Hepatocyte (in vitro differentiated cells): ENCODE results near the gene OTUD4. TPM values are rescaled to one million over a fixed set of nuclear protein-coding genes. Genes with fewer than 3 reads are reported as not detected.
"Not testable (repeated sequence)": the region's sequence is repeated elsewhere in the genome, so short reads cannot be mapped to it uniquely, and the experiment has no call there.

Source experiments
- DNase-seq: peaks from one replicate; pipeline ENCODE4 v3.0.0-alpha.2; 2016; ENCODE audit warnings: low spot score
- H2AFZ ChIP-seq: fragments of 200-600 bp; sonication (generic); 2 replicates; pipeline ENCODE4 v1.6.0; 2016; ENCODE audit warnings: antibody characterized with exemption, mild to moderate bottlenecking
- H3K27ac ChIP-seq: fragments of 200-600 bp; sonication (generic); 2 replicates; pipeline ENCODE4 v1.5.1; 2016; ENCODE audit warnings: mild to moderate bottlenecking
- H3K27me3 ChIP-seq: fragments of 200-600 bp; sonication (generic); 2 replicates; pipeline ENCODE4 v1.6.1; 2016
- H3K36me3 ChIP-seq: fragments of 200-600 bp; sonication (generic); replicated peaks from 2 replicates; pipeline ENCODE4 v1.5.1; 2016; ENCODE audit warnings: low read depth; ENCODE audit not compliant: insufficient read depth
- H3K4me1 ChIP-seq: fragments of 200-600 bp; sonication (generic); 2 replicates; pipeline ENCODE4 v1.5.1; 2016; ENCODE audit warnings: mild to moderate bottlenecking, moderate library complexity; ENCODE audit not compliant: insufficient read depth
- H3K4me2 ChIP-seq: fragments of 200-600 bp; sonication (generic); 2 replicates; pipeline ENCODE4 v1.6.0; 2016
- H3K4me3 ChIP-seq: fragments of 200-600 bp; sonication (generic); 2 replicates; pipeline ENCODE4 v1.5.1; 2016; ENCODE audit warnings: mild to moderate bottlenecking
- H3K79me2 ChIP-seq: fragments of 200-600 bp; sonication (generic); 2 replicates; pipeline ENCODE4 v1.6.0; 2017; ENCODE audit warnings: mild to moderate bottlenecking
- H3K9me2 ChIP-seq: fragments of 200-600 bp; sonication (generic); replicated peaks from 2 replicates; pipeline ENCODE4 v1.6.0; 2017; ENCODE audit warnings: mild to moderate bottlenecking; ENCODE audit not compliant: insufficient read depth
- H3K9me3 ChIP-seq: fragments of 200-600 bp; sonication (generic); 2 replicates; pipeline ENCODE4 v1.5.1; 2016; ENCODE audit warnings: low read depth, mild to moderate bottlenecking
- H4K20me1 ChIP-seq: fragments of 200-600 bp; sonication (generic); 2 replicates; pipeline ENCODE4 v1.6.0; 2016; ENCODE audit warnings: mild to moderate bottlenecking; ENCODE audit not compliant: insufficient read depth, poor library complexity, severe bottlenecking
- CTCF ChIP-seq: fragments of 200-600 bp; sonication (generic); IDR thresholded peaks from 2 replicates; pipeline ENCODE4 v1.5.1; 2016; ENCODE audit warnings: antibody characterized with exemption, mild to moderate bottlenecking; ENCODE audit not compliant: poor library complexity
- EZH2 ChIP-seq: fragments of 200-600 bp; sonication (generic); IDR thresholded peaks from 2 replicates; pipeline ENCODE4 v1.6.1; 2016; ENCODE audit warnings: antibody characterized with exemption, mild to moderate bottlenecking, borderline replicate concordance
- EZH2phosphoT487 ChIP-seq: fragments of 200-600 bp; sonication (generic); IDR thresholded peaks from one replicate; pipeline ENCODE4 v1.6.1; 2018; ENCODE audit warnings: antibody characterized with exemption, mild to moderate bottlenecking, low read depth, moderate library complexity; ENCODE audit not compliant: unreplicated experiment, severe bottlenecking
- whole genome bisulfite sequencing: methylation state at CpG from one replicate; pipeline ENCODE4 v1.1.6; 2016; ENCODE audit warnings: low lambda C conversion rate; ENCODE audit errors: missing lambda C conversion rate; 5-methylcytosine and 5-hydroxymethylcytosine counted together
- polyA plus RNA-seq: library from polyadenylated mRNA; unstranded; fragments of >200 nt; fragmentation: Nextera tagmentation; extraction: Ambion mirVana; gene quantifications from 2 replicates; pipeline ENCODE4 v1.2.1, GENCODE V29; 2016
- total RNA-seq: library from RNA; depleted of rRNA; stranded (reverse); fragments of >200 nt; gene quantifications from 2 replicates; pipeline ENCODE4 v1.2.3, GENCODE V29; 2014

The OTUD4 gene
- 20.6 and 23.9 TPM in 2 replicates for total RNA-seq
- polyA plus RNA-seq, result 10.9 and 12.9 TPM in 2 replicates

- Histone ChIP-seq H3K4me1 (peaks cover 18% of the 10 kb centered on the region), H3K4me3 (peak within 1 kb of the TSS; percentile 77), H3K4me2 (peak within 1 kb of the TSS; percentile 79), H4K20me1 (peaks cover 26% of the 10 kb centered on the region), H3K79me2 (peaks cover 40% of the 10 kb centered on the region), H3K27me3 (no peaks in the 10 kb centered on the region), H3K27ac (peak within 1 kb of the TSS; percentile 99), H3K36me3 (no peaks in the 10 kb centered on the region), H3K9me2 (no peaks in the 10 kb centered on the region), H3K9me3 (no peaks in the 10 kb centered on the region), H2AFZ (peak within 1 kb of the TSS; percentile 90)
- under 1% methylated on average over 67 of the region's 94 CpGs for WGBS
- no peak for TF ChIP-seq EZH2phosphoT487
- peak; percentile 24 for TF ChIP-seq CTCF
- TF ChIP-seq EZH2, result no peak
- peak; percentile 98 for DNase-seq
Observed at GRCh38 chr4:145180298-145181090, at the start of gene OTUD4. OTUD4 (minus strand) TSS chr4:145180589; CDS start chr4:145179973, 616 bp downstream.

- not testable (repeated sequence) for H3K4me2 ChIP-seq, H4K20me1 ChIP-seq, H3K36me3 ChIP-seq, H3K4me1 ChIP-seq, H3K27ac ChIP-seq, H3K4me3 ChIP-seq, H2AFZ ChIP-seq, H3K9me2 ChIP-seq, H3K9me3 ChIP-seq, H3K27me3 ChIP-seq, DNase-seq, H3K79me2 ChIP-seq
- WGBS, result 94% methylated on average over 7 of the region's 7 CpGs
Observed at GRCh38 chr4:145223228-145223627, 42.8 kb upstream of the OTUD4 start.

- not testable (repeated sequence) for H3K36me3 ChIP-seq, H3K79me2 ChIP-seq, H3K27ac ChIP-seq, H3K9me2 ChIP-seq, H4K20me1 ChIP-seq, H3K9me3 ChIP-seq, H3K4me1 ChIP-seq, H3K4me2 ChIP-seq, H2AFZ ChIP-seq, H3K27me3 ChIP-seq, H3K4me3 ChIP-seq, DNase-seq
- WGBS, result 86% methylated on average over 5 of the region's 5 CpGs
Observed at GRCh38 chr4:145221529-145221928, 41.1 kb upstream of the OTUD4 start.

GRCh38 chr4:145219090-145219489 is 38.7 kb upstream of the OTUD4 start:
- H3K4me3 ChIP-seq, result no peak overlapping the region
- no peaks in the 10 kb centered on the region for H4K20me1 ChIP-seq
- H3K36me3 ChIP-seq, result no peaks in the 10 kb centered on the region
- DNase-seq, result no peak
- no peaks in the 10 kb centered on the region for H3K9me2 ChIP-seq
- no peaks in the 10 kb centered on the region for H3K79me2 ChIP-seq
- no peak overlapping the region for H3K4me2 ChIP-seq
- no peaks in the 10 kb centered on the region for H3K27me3 ChIP-seq
- no peaks in the 10 kb centered on the region for H3K4me1 ChIP-seq
- no peak for TF ChIP-seq EZH2
- TF ChIP-seq EZH2phosphoT487, result no peak
- TF ChIP-seq CTCF, result no peak
- H2AFZ ChIP-seq, result no peak overlapping the region
- H3K9me3 ChIP-seq, result no peaks in the 10 kb centered on the region
- no peak overlapping the region for H3K27ac ChIP-seq
- 95% methylated on average over 2 of the region's 2 CpGs for WGBS
